PC-9 (cell line): Measurements from ENCODE around the gene SLC35F3.

Experiments
- CTCF ChIP-seq: fragments of 200-600 bp; sonication (generic); conservative IDR thresholded peaks from 2 replicates; pipeline ENCODE4 v1.6.1; 2017; ENCODE audit warnings: mixed run types, antibody characterized with exemption, mild to moderate bottlenecking, moderate library complexity
- EZH2 ChIP-seq: fragments of 200-600 bp; sonication (generic); IDR thresholded peaks from 2 replicates; pipeline ENCODE4 v1.8.0; 2017; ENCODE audit warnings: antibody characterized with exemption, low read depth

GRCh38 chr1:234208351-234208750, 303.9 kb downstream of the SLC35F3 start:
- TF ChIP-seq CTCF (no peak), EZH2 (no peak)
